GM13976 (cell line): ENCODE data around the gene PODXL.

ENCODE experiments used
- DNase-seq: peaks from one replicate; pipeline ENCODE4 v3.0.0; 2012; ENCODE audit warnings: low spot score
- CTCF ChIP-seq: IDR thresholded peaks from 2 replicates; pipeline ENCODE4 v1.5.1; 2012; ENCODE audit warnings: borderline replicate concordance, mild to moderate bottlenecking; ENCODE audit not compliant: insufficient read depth; ENCODE audit errors: extremely low read depth, missing control alignments, control extremely low read depth
- in situ Hi-C: fragments of 300-500 bp; cut with MboI; formaldehyde crosslinking; loops from one replicate; pipeline ENCODE4 v1.12.0; 2022; ENCODE audit warnings: low sequenced_read_pairs, mixed read lengths, inconsistent platforms; ENCODE audit not compliant: unreplicated experiment

PODXL gene

DNA sequence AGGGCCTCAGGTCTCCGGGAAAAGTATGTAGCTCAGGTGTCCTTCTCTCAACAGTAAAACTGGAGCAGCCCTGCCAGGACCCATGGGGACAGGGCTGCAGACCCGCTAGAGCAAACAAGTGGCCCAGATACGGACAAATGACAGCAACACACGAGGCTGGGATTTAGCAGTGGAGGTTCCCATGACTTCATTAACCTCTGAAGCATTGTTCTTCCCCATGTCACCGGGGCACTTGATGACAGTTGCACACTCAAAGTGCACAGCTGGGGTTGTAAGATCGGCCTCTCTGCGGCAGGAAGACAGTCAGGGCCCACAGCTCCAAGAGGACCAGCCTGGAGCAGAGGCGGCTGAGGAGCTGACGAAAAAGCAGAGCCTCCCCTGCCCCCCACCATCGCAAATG lies 12.5 kb upstream of the PODXL start:
- DNase-seq: no peak
- TF ChIP-seq CTCF: no peak
- in situ Hi-C loops: no loop called here

DNA sequence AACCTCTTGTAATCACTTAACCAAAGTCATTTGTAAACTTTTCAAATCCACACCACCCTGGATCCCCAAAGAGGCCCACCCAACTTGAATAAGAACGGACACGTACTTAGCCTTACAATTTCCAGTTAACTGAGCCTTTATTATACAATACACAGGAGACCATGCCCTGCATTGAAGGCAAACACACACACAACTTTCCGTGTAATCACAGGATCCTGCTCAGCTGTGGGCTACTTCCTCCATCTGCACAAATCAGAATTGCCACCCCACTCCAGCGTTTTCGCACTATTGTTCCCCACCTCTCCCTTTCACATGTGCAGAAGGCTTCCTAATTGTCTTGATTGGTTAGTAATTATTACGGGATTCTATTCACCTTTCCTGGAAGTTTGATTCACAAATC lies 12.1 kb upstream of the PODXL start:
- TF ChIP-seq CTCF: no peak
- in situ Hi-C loops: no loop called here
- DNase-seq: no peak

- no peak for DNase-seq
- in situ Hi-C loops: no loop called here
- no peak for TF ChIP-seq CTCF
Measured at GRCh38 chr7:131564640-131565039, 8.2 kb upstream of the PODXL start.

- TF ChIP-seq CTCF: no peak
- no peak for DNase-seq
- in situ Hi-C loops: no loop called here
Measured at GRCh38 chr7:131563918-131564317, 7.5 kb upstream of the PODXL start.

DNA sequence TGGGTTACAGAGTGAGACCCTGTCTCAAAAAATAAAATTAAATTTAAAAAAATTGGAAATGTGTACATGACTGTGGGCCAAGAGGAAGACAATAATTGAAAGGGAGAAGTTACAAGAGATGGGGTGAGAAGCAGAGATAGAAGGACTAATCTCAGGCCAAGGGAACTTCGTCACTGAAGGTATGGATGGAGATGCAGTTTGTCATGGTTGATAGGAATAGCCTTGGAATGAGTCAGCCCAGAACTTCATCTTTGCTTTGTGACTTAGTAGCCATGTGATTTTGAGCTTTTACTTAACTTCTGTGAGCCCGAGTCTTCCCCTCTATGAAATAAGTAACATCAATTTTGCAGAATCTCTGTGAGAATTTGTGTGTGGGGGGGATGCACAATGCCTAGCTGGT lies 6.5 kb upstream of the PODXL start:
- TF ChIP-seq CTCF: no peak
- no peak for DNase-seq
- in situ Hi-C loops: no loop called here

GRCh38 chr7:131560061-131560460 lies 3.6 kb upstream of the PODXL start:
- in situ Hi-C loops: no loop called here
- TF ChIP-seq CTCF: no peak
- no peak for DNase-seq
